GM19193 (cell line): ENCODE measurements around the gene CALD1.

ENCODE experiments used
- POLR2A ChIP-seq: IDR thresholded peaks from 4 replicates; pipeline ENCODE4 v1.6.1; 2011; ENCODE audit not compliant: insufficient read depth, insufficient read length; ENCODE audit errors: extremely low read depth

The CALD1 gene

DNA sequence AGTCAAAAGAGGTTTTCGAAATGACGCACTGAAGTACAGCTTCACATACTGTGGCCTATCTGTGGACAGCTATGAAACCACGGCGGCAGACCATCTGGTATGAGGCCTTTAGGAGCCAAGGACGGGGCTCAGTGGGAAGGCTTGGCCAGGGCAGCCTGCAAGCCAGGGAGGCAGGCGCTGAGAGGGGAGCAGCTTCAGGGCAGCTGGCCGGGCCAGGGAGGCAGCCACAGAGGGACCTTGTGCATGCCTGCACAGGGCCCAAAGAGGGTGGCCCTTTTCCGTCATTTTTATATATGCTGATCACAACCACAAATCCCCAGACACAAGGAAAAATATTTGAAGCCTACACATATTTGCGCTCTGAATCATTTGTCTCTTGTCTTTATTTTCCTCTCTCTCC, 13.5 kb downstream of the CALD1 start:
- TF ChIP-seq POLR2A = no peak

DNA sequence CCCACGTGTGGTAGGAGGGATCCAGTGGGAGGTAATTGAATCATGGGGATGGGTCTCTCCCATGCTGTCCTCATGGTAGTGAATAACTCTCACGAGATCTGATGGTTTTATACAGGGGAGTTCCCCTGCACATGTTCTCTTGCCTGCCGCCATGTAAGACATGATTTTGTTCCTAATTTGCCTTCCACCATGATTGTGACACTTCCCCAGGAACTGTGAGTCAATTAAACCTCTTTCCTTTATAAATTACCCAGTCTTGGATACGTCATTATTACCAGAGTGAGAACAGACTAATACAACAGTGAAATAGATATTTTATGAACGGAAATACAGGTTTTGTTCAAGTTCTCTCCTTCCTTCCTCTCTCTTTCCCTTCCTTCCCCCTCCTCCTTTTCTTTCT, 15.8 kb downstream of the CALD1 start:
- TF ChIP-seq POLR2A = no peak

DNA sequence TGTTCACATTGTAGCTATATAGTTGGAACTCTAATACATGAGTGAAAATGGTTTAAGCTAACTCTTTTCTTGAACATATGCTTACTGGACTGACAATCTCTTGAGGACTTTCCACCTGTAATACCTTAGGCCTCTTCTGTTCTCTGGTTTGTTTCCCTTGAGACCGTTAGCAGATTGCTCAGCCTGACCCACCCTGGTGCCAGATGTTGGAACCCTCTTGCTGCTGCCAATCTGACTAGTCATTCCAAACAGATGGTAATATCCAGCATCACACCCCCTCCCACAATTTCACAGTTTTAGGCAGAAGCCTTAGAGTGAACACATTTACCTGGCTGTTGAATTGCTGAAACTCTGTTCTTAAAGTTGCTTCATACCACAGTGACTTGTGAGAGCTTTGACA, 18.7 kb downstream of the CALD1 start:
- no peak for TF ChIP-seq POLR2A

DNA sequence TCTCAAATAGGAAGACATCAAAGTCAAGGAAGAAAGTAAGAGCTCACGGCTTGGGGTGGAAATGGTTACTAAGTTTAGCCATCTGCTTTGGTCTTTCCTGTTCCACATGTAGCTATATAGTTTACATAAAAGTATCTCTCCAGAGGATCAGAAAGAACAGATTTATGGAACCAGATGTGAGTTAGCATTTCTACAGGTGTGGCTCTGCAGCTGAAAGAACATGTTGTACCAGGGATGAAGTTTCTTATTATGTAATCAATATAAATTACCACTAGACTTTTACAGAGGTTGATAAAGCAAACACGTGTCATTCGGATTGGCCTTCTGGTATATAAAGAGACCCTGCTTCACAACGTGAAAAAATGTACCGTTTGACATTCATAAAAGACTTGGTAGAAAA, 19.9 kb downstream of the CALD1 start:
- no peak for TF ChIP-seq POLR2A

DNA sequence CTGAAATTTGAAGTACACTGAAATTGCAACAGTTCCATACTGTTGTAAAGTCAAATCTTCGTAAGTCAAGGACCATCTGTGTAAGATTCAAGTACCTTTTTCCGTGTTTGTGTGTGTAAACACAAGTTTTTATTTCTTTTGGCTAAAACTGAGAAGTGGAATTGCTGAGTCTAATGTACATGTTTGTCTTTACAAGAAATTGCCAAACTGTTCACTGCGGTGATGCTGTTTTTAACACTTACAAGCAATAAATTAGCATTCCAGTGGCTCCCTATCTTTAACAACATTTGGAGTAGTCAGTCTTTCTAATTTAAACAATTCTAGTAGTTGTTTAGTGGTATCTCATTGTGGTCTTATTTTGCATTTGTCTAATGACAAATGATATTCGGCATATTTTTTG, 23.3 kb downstream of the CALD1 start:
- TF ChIP-seq POLR2A = no peak

DNA sequence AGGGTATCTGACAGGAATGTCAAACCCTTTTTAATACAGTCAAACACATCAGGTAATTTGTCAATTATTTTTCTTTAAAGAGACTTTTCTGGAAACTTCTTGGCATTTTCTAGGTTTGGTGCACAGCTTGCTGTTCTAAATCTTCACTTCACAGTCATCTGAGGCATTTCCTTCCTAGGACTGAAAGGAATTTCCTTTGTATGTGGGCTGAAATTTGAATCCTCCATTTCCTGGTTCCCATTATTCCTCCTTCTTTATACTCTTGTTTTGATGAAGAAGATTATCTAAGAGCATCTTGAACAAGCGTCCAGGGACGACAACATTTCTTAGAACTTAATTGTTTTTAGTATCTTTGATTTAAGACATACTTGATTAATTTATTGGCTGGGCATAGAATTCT, 24.9 kb downstream of the CALD1 start:
- TF ChIP-seq POLR2A = no peak

DNA sequence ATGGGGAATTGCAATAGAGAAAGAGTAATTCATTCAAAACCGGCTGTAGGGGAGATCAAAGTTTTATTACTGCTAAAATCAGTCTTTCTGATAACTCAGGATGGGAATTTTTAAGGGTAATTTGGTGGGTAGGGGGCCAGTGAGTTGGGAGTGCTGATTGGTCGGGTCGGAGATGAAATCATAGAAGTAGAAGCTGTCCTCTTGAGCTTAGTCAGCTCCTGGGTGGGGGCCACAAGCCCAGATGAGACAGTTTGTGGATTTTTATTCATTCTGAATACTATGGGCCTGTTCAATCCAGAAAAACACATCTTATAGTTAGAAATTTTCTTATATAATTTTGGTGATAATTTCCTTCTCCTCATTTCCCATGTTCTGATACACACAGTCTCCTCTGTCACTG, 25.4 kb downstream of the CALD1 start:
- TF ChIP-seq POLR2A = no peak

DNA sequence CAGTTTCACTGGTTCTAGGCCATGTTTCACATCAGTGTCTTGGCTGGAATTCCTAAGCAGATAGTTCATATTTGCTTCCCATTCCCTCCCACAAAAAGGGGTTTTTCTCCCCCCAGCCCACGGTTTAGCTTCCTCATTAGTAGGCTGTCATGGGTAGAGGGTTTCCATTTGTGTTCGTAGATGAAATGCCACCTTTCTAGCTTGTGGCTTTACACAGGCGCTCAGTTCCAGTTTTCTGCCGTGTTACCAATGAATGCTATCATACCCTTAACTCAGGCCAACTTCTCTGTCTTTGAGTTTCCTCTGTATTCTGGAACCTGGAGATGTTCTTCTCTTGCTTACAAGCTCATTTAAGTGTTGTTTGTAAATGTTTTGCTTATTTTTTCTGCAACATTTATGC, 26.8 kb downstream of the CALD1 start:
- no peak for TF ChIP-seq POLR2A

DNA sequence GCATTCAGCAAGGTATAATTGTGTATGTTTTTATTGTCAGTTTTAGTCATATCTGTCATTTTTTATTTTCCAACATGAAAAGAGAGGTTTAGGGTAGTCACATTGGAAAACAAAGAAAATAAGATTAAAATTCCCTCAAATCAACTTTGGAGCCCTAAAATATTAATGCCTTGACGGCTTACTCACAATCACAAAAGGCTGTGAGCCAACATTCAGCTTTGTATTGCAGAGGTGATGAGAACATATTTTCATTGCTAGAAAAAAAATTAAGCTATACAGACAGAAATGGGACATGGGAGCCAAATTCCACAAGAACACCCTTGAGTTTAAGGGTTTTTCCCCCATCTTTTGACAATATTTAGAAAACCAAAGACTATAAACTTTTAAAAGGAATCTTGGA, 30.2 kb downstream of the CALD1 start:
- TF ChIP-seq POLR2A = no peak

DNA sequence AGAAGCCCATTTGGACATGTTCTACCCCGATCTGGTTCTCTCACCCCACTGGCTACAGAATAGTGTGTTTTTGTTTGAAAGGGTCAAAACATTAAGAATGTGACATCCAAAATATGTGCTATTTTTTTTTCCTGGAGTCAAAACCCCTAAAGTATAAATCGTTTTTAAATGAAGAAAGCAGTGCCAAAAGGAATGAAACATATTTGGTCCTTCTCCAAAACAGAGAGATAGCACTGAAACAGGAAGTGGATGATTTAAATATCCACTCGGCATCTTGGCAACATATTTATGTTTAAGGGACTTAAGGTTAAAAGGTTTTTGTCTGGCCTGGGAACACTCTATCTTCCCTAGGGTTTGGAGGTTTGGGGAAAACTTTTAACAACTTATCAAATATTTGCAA, 32.3 kb downstream of the CALD1 start:
- TF ChIP-seq POLR2A = no peak

DNA sequence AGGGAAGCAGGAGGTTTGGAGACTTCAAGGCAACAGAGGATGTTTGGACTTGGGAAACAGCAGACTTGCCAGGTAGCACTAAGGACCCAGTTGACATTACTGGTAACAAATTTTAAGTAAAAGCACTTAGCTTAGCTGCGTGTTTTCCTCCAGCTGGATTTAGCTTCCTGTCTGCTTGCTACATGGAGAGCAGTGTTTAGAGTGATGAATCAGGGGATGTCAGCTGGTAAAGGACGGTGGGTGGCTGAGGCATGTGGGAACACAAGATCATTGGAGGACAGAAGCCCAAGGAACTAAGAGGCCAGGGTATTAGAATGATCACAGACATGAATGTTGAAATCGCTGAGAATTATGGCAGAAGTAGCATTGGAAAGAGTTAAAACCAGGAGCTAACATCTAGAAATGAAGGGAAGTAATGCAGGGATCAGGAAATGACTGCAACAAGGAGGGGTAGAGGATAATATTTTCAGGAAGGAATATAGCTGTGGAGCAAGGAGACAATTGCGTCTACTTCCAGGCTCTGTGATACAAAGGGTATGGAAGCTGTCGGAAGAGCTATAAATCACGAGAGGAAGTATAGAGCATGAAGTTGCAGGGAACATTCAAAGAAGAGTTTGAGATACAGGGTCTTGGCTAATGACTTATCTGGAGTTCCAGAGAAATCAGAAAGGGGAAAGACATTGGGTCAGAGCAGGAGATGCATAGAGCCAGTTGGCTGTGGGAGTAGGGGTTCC, 34.4 kb downstream of the CALD1 start:
- TF ChIP-seq POLR2A = no peak

DNA sequence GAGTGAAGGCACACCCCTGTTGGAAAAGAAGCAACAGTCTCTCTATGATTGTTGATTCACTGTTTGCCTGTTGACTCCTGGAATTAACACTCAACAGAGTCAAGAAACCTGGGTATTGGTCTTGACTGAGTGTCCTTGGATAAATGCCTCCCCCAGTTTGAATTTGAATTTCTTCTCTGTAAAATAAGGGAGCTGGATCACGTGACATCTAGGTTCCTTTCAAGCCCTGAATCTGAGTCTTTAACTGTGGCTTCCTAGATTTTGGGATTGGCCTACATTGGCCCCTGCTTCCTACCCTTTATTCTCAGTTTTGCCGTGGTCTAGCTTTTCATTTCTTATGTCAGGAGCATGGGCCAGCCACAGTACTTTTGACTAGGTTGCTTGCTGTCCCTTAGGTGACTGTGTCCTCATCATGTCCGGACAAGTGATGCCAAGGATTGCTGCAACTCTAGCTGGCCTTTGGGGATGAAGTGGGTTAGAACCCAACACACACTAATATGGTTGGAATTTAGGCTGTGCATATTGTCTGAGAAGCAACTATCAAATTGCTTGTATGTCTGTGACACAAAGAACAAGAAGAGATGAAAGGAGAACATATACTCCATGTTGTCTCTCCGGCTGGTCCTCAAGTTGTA, 35.4 kb downstream of the CALD1 start:
- TF ChIP-seq POLR2A = no peak

DNA sequence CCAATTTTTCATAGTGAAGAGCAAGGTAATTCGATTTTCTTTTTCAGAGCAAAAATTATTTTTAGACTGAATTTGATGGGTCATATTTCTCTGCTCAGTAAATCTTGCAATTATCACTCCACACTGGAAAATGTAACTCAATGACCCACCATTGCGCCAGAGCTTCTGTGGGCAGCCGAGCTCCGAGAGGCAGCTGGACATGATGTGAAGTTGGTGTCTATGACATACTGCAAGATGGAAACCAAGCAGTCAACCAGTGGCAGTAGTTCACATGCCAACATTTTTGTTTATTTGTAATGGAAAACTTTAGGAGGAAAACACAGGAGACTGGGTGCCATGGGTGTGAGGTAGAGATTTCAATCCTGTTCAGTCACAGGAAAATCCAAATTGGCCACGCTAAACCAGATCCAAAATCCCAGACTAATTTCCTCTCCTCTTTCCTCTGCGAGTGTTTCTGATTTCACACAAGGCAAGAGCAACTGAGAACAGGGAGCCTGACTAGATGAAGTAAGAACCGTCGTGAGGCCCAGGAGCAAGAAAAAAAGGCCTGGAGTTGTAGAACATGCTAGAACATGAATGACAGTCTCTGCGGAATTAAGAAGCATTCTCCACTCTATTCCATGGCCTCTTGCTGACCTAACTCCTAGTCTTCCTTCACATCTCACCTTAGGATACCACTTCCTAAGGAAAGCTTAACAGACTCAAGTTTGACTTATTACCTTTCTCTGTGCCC, 39.3 kb downstream of the CALD1 start:
- no peak for TF ChIP-seq POLR2A

DNA sequence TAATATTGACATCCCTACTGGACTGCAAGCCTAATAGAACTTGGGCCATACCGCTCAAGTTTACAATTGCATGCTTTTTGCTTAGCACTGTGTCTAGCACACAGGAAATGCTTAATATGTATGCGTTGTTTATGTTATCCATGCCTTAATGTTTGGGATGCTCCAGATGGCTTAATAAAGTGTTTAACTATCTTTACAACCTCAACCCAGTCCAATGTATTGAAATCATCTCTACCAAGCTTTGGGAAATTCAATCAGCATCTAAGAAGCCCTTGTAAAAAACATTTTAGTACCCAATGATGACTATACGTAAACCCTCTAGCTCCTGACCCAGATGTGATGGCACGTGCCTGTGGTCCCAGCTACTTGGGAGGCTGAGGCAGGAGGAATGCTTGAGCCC, 40.0 kb downstream of the CALD1 start:
- no peak for TF ChIP-seq POLR2A

DNA sequence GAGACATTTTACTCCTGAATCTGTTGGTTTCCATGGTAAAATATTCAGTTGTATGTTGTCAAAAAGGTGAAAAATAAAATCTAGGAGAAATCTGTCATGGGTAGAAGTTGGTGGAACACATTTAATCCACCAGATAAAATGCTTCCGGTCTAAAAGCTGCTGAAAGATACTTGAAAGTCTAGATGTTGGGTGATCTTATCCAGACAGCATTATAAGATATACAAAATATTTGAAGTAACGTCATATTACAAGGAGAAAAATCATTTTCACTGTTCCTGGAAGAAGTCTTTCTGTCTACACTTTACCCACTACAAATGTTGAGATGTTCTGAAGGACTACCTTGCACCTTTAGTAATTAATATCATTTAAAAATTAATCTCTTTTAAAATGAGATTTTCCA, 40.9 kb downstream of the CALD1 start:
- no peak for TF ChIP-seq POLR2A

DNA sequence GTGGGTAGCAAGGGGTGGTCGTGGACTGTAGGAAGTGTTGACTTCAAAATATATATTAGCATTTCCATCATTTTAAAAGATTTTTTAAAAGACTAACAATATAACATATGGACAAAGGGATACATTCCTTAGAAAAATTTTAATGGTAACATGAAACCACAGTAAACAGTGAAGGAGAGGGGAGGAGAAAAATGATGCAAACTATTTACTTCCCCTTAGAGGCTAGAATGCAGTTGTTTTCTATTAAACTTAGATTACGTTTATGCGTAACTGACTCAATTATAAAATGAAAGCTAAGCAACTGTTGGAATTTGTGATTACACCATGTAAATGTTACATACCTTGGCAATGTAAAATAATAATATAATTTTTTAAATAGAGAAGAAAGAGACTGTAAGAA, 41.3 kb downstream of the CALD1 start:
- no peak for TF ChIP-seq POLR2A
